KMS-11 (cell line): Measurements from ENCODE around the gene FYB1.

ENCODE experiments used
- H2AFZ ChIP-seq: fragments of 200-600 bp; sonication (generic); 2 replicates; pipeline ENCODE4 v1.6.1; 2016; ENCODE audit warnings: antibody characterized with exemption, mixed run types, low read depth
- H3K27ac ChIP-seq: fragments of 200-600 bp; sonication (generic); 2 replicates; pipeline ENCODE4 v1.6.1; 2016; ENCODE audit warnings: mild to moderate bottlenecking, mixed run types
- H3K27me3 ChIP-seq: fragments of 200-600 bp; sonication (generic); 2 replicates; pipeline ENCODE4 v1.6.1; 2017; ENCODE audit warnings: mild to moderate bottlenecking, low read depth, mixed run types, moderate library complexity; ENCODE audit not compliant: insufficient read depth
- H3K36me3 ChIP-seq: fragments of 200-600 bp; sonication (generic); 2 replicates; pipeline ENCODE4 v1.6.1; 2017; ENCODE audit warnings: mild to moderate bottlenecking, mixed run types; ENCODE audit not compliant: insufficient read depth
- H3K4me1 ChIP-seq: fragments of 200-600 bp; sonication (generic); 2 replicates; pipeline ENCODE4 v1.6.1; 2016; ENCODE audit warnings: mild to moderate bottlenecking, low read depth, mixed run types; ENCODE audit not compliant: poor library complexity, severe bottlenecking
- H3K4me2 ChIP-seq: fragments of 200-600 bp; sonication (generic); 2 replicates; pipeline ENCODE4 v1.7.0; 2016; ENCODE audit warnings: mild to moderate bottlenecking, mixed run types
- H3K4me3 ChIP-seq: fragments of 200-600 bp; sonication (generic); IDR thresholded peaks from 2 replicates; pipeline ENCODE4 v1.6.1; 2017; ENCODE audit warnings: low read depth, low read length, mixed read lengths; ENCODE audit not compliant: insufficient read depth
- H3K79me2 ChIP-seq: fragments of 200-600 bp; sonication (generic); 2 replicates; pipeline ENCODE4 v1.6.1; 2016; ENCODE audit warnings: low read depth, mixed run types; ENCODE audit not compliant: insufficient read depth
- H3K9ac ChIP-seq: fragments of 200-600 bp; sonication (generic); 2 replicates; pipeline ENCODE4 v1.6.1; 2016; ENCODE audit warnings: mild to moderate bottlenecking, mixed run types
- H4K20me1 ChIP-seq: fragments of 200-600 bp; sonication (generic); 2 replicates; pipeline ENCODE4 v1.6.1; 2016; ENCODE audit warnings: mild to moderate bottlenecking, mixed run types; ENCODE audit not compliant: insufficient read depth
- TF ChIP-seq, protein P1 (sequence below): fragments of 200-600 bp; sonication (generic); conservative IDR thresholded peaks from 2 replicates; pipeline ENCODE4 v1.6.1; 2017; ENCODE audit warnings: low read depth, mild to moderate bottlenecking, antibody characterized with exemption, low read length, moderate library complexity, mixed read lengths

The FYB1 gene

DNA sequence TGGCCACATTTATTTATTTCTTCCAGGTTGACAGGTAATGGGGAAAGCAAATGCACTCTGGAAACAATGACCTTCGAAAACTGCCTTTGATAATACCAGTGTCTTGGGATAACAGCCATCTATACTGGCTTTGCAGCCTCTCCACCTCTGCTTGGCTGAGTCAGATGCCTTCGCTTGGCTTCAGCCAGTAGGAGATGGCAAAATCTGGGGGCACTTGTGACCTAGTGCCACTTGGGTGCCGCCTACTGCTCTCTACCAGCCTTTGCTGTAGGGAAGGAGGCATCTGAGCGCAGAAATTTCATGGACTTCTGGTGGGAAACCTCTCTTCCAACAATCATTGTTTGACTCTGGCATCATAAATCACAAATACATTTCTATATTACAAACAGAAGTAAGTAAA is 21.8 kb downstream of the FYB1 start:
- H3K4me1 ChIP-seq, result peaks cover 6% of the 10 kb centered on the region
- H2AFZ ChIP-seq, result no peak overlapping the region
- no peak overlapping the region for H3K9ac ChIP-seq
- H3K27ac ChIP-seq, result no peak overlapping the region
- no peak overlapping the region for H3K4me3 ChIP-seq
- H3K4me2 ChIP-seq, result no peak overlapping the region
- no peaks in the 10 kb centered on the region for H3K79me2 ChIP-seq
- H3K36me3 ChIP-seq, result no peaks in the 10 kb centered on the region
- TF ChIP-seq, protein P1, sequence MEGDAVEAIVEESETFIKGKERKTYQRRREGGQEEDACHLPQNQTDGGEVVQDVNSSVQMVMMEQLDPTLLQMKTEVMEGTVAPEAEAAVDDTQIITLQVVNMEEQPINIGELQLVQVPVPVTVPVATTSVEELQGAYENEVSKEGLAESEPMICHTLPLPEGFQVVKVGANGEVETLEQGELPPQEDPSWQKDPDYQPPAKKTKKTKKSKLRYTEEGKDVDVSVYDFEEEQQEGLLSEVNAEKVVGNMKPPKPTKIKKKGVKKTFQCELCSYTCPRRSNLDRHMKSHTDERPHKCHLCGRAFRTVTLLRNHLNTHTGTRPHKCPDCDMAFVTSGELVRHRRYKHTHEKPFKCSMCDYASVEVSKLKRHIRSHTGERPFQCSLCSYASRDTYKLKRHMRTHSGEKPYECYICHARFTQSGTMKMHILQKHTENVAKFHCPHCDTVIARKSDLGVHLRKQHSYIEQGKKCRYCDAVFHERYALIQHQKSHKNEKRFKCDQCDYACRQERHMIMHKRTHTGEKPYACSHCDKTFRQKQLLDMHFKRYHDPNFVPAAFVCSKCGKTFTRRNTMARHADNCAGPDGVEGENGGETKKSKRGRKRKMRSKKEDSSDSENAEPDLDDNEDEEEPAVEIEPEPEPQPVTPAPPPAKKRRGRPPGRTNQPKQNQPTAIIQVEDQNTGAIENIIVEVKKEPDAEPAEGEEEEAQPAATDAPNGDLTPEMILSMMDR, result no peak
- no peaks in the 10 kb centered on the region for H3K27me3 ChIP-seq
- H4K20me1 ChIP-seq, result no peaks in the 10 kb centered on the region

DNA sequence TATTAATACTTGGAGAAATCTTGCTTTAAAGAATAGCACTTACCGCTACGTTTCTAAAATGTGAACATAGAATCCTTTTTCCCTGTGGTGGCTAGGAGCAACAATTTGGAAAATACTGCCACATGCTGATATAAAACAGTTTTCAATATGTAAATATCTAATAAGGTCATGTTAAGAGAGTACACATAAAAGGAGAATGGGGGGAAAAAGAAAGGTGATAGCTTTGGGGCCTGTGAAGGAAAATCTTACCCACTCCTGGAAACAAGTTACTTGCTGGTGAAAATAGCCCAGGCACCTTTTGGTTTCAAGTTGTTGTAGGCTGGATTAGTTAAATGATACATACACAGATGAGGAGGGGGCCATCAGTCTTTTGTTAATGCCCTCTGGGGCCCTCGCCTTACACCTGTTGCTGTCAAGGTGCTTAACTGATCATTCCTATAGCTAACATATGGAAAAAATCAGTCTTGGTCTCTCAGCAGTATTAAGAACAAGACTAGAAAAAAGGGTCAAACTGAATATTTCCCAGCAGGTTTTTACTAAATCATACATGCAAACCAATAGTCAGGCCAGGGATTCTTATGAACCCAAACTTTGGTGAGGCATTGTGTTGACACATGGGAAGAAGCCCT is 24.1 kb downstream of the FYB1 start:
- no peaks in the 10 kb centered on the region for H4K20me1 ChIP-seq
- H3K79me2 ChIP-seq, result no peaks in the 10 kb centered on the region
- H3K4me3 ChIP-seq, result no peak overlapping the region
- TF ChIP-seq, protein P1, result no peak
- H3K4me2 ChIP-seq, result no peak overlapping the region
- no peak overlapping the region for H2AFZ ChIP-seq
- no peaks in the 10 kb centered on the region for H3K36me3 ChIP-seq
- peaks cover 21% of the 10 kb centered on the region for H3K4me1 ChIP-seq
- H3K27ac ChIP-seq, result no peak overlapping the region
- no peaks in the 10 kb centered on the region for H3K27me3 ChIP-seq
- no peak overlapping the region for H3K9ac ChIP-seq

DNA sequence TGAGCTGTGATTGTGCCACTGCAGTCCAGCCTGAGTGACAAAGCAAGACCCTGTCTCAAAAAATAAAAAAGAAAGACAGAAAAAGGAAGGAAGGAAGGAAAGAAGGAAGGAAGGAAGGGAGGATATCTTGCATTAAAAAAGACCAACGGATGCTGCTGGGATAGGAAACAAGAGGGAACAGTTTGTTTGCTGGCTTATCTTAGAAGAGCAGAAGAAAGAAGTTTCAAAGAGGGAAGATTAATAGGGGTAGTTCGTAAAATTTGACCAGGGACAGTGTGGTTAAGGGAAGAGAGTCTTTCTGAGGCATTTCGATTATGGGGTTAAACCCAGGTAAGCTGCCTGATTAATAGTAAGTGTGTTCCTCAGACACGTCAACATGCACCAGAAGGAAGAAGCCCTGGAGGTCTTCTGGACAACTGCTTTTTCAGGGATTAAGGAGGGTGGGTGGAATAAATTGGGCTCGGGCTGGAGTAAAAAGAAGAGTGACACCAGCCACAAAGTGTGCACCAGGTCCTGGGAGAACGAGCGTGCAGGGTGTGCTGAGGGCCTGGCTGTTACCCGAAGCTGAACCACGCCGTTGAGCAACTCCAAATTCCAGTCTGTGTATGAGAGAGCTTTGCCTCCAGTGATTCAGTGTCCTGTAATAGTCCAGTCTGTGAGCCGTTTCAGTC is 24.8 kb downstream of the FYB1 start:
- Histone ChIP-seq H3K9ac (no peak overlapping the region), H3K27ac (no peak overlapping the region), H3K27me3 (no peaks in the 10 kb centered on the region), H3K4me1 (peaks cover 29% of the 10 kb centered on the region), H3K79me2 (no peaks in the 10 kb centered on the region), H3K36me3 (no peaks in the 10 kb centered on the region), H2AFZ (no peak overlapping the region), H4K20me1 (no peaks in the 10 kb centered on the region), H3K4me2 (no peak overlapping the region), H3K4me3 (no peak overlapping the region)
- TF ChIP-seq, protein P1, result no peak

GRCh38 chr5:39193553-39194465 is 25.6 kb downstream of the FYB1 start:
- Histone ChIP-seq H3K4me1 (peaks cover 36% of the 10 kb centered on the region), H3K4me3 (no peak overlapping the region), H3K36me3 (no peaks in the 10 kb centered on the region), H3K4me2 (no peak overlapping the region), H3K27me3 (no peaks in the 10 kb centered on the region), H3K9ac (no peak overlapping the region), H2AFZ (no peak overlapping the region), H4K20me1 (no peaks in the 10 kb centered on the region), H3K79me2 (no peaks in the 10 kb centered on the region), H3K27ac (no peak overlapping the region)
- TF ChIP-seq, protein P1, result no peak
